AG09309 (cell line): Measurements from ENCODE around the gene CRNKL1.

ENCODE experiments used
- DNase-seq: peaks from one replicate; pipeline ENCODE4 v3.0.0-alpha.2; 2010; ENCODE audit warnings: low read depth
- H3K4me3 ChIP-seq: 2 replicates; pipeline ENCODE4 v1.5.1; 2011; ENCODE audit warnings: mild to moderate bottlenecking, low read depth, low read length, moderate library complexity; ENCODE audit not compliant: control insufficient read depth
- TF ChIP-seq, protein P1 (sequence below): IDR thresholded peaks from 2 replicates; pipeline ENCODE4 v1.5.1; 2011; ENCODE audit warnings: mild to moderate bottlenecking, low read depth, low read length, inconsistent platforms; ENCODE audit not compliant: insufficient read depth, control insufficient read depth; ENCODE audit errors: missing control alignments

Gene CRNKL1

DNA sequence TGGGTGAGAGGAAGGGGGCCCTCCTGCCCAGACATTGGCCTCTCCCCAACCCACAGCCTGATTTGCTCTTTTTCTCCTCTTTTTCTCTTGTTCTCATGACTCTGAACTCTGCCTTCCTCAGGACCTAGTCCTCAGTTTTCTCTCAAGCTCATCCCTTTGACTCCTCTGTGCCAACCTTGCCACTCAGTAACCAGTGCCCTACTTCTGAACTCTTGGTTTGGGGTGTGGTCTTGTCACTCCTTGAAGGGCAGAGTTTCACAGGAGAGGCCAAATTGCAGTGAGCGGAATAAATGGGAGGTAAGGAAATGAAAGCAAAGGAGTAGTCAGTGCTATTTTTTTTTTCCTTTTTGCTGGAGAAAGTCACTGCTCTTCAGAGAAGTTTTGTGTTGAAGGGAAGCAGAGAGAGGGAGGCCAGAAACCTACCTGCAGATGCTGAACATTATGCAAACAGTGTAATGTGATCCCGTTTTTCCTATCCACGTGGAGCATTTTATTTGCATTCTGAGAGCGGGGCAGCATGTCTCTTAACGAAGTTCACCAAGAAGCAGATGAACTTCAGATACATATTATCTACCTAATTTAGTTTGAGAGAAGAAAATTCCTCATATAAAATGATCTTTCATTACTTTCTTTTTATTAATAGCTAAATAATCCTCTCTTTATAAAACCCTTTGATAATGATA is 27.0 kb upstream of the CRNKL1 start:
- no peak overlapping the region for H3K4me3 ChIP-seq
- no peak for DNase-seq

DNA sequence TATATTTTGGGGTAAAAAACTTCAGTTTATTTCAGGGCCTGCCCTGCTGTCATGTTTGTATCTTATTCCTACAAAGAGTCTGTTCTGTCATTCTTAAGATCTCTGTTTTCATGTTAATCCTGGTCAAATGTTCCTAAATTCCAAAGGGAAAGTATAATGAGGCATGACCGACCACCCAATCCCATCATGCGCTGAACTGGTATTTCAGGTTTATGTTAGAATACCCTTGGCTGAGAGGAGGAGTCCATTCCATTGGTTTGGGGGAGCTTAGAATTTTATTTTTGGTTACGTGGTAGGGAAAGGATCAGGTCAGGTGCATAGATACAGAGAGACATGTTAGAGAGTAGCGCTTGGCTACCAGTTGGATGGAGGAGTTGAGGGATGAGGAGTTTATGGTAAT is 25.8 kb upstream of the CRNKL1 start:
- TF ChIP-seq, protein P1, sequence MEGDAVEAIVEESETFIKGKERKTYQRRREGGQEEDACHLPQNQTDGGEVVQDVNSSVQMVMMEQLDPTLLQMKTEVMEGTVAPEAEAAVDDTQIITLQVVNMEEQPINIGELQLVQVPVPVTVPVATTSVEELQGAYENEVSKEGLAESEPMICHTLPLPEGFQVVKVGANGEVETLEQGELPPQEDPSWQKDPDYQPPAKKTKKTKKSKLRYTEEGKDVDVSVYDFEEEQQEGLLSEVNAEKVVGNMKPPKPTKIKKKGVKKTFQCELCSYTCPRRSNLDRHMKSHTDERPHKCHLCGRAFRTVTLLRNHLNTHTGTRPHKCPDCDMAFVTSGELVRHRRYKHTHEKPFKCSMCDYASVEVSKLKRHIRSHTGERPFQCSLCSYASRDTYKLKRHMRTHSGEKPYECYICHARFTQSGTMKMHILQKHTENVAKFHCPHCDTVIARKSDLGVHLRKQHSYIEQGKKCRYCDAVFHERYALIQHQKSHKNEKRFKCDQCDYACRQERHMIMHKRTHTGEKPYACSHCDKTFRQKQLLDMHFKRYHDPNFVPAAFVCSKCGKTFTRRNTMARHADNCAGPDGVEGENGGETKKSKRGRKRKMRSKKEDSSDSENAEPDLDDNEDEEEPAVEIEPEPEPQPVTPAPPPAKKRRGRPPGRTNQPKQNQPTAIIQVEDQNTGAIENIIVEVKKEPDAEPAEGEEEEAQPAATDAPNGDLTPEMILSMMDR: no peak
- DNase-seq: no peak
- no peak overlapping the region for H3K4me3 ChIP-seq

More for the DNA sequence above, 27.0 kb upstream of the CRNKL1 start:
- TF ChIP-seq, protein P1: no peak

DNA sequence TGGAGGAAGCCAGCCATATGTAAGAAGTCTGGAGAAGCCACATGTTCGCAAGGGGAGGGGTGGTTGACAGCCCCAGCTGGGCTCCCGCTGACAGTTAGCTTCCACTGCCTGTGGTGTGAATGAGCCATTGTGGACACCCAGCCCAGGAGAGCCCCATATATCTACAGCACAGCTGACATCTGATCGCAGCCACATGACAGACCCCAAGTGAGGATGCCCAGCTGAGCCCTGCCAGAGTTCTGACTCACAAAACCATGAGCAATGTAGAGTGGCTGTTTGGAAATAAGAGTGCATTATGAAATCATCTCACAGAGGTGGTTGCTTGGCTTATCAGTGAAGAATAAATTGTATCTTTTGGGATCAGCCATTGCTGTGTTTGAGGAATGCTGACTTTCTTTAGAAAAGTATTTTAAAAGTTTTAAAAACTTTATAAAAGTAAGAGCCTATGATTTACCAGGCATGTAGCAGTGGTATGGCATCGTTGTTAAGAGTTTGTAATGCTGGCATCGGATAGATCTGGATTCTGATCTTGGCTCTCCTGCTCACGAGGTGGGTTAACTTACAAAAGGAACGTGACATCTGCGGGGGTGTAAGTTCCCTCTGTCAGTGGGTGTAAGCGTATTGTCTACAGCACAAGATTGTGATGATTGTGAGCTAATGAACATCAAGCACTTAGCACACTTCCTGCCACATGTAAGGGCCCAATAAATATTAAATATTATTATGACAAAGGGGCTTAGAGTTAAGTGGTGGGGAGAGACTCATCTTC is 24.2 kb upstream of the CRNKL1 start:
- DNase-seq: peak; percentile 25
- TF ChIP-seq, protein P1: no peak
- no peak overlapping the region for H3K4me3 ChIP-seq

DNA sequence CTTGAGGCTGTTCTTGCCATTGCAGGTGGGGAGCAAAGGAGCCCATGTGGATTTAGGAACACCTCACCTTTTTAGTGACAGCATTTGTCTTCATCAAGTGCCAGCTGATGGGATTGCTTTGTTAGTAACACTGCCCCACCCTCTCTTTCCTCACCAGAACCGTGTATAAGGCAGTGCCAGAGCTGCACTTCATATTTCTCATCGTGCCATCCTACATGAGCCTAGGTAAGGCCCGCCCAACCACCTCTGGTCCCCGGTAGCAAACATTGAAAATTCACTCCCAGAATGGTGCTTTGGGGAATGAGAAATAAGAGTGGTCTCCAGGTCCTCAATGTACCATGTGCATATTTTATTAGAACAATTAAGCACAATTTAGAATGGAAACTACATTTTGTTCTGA is 22.8 kb upstream of the CRNKL1 start:
- TF ChIP-seq, protein P1: no peak
- DNase-seq: no peak
- no peak overlapping the region for H3K4me3 ChIP-seq

DNA sequence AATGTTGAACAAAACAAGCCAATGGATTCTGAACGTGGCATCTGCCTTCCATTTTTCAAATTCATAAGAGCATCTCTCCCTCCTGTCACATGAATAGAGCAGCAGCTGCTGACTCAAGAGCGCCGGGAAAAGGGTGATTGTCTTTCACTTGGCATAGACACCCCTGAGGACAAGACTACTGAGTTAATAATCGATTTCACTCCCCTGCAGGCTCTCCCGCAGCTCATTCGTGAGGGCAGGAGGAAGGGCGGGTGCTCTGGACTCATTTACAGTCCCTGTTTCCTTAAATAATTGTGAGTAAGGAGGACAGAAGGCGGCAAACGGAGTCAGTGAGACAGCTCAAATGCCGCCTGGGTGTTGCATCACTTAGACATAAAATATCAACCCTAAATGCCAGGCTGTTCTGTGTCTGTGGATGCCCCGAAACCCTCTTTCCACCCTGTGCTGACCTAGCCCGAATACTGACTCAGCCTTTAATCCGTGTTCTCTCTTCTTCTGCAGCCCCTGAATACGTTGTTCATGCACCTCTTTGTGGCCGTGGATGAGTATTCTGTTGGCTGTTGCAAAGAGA is 21.6 kb upstream of the CRNKL1 start:
- no peak for DNase-seq
- H3K4me3 ChIP-seq: no peak overlapping the region; the same call in 1 of the 2 replicates
- TF ChIP-seq, protein P1: no peak

DNA sequence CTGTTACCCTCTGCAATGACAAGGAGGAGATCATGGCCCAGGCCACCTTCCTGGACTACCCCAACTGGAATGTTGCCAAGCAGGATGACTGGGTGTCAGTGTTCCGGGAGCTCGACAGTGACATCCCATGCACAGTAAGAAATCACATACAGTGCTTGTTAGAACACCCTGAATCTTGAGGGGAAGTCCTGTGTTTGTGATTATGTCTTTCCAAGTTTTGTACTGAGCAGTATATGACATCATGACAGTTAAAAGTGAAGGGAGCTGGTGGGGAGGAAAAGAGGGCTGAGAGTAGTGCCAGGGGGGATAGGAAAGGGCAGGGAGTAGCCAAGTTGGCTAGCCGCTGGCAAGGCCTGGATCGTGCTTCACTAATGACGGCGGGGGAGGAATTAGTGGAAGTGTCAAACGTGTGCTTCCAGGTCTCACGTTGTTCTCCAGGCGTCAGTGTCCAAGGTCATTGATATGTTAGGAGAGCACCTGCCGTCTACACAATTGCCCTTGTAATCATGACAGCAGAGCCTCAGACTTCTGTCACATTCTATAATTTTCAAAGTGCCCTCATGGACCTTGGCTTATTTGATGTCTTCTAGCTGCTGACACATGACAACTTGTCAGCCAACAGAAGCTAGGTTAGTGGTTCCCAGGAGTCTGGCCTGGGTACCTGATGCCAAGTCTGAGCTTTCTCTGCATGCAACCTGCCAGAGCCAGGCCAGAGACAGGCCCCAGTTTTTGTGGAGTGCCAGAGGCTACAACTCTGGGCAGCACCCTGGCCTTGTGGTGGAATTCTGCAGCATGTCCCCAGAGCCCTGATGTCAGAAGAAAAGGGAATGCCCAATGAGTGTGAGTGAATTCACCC is 18.8 kb upstream of the CRNKL1 start:
- H3K4me3 ChIP-seq: no peak overlapping the region
- no peak for DNase-seq
- TF ChIP-seq, protein P1: no peak
